ENCODE measurements around the gene LOC128125822.

LOC128125822 gene

DNA sequence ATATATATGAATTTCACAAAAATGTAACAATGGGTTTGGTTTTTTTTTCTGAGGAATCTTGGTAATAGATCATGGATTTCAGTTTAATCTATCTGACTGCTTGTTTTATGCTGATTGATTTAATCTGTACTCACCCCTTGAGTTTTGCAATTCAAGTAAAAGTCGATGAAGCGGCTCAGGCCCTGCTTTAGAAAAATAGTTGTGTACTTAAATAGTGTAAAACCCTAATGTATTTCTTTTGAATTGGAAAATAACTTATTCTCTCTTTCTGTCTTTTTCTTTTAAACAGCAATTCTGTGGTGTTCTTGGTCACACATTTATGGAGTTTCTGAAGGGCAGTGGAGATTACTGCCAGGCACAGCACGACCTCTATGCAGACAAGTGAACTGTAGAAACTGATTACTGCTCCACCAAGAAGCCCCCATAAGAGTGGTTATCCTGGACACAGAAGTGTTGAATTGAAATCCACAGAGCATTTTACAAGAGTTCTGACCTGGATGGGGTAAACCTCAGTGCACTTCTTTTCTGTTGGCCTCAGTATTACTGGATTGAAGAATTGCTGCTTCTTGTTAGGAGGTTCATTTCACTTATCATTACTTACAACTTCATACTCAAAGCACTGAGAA is 4.0 kb downstream of the LOC128125822 start:
- Histone ChIP-seq H3K9ac (replicated peaks; ENCODE audit: extremely low read depth, insufficient read depth, low read length) (no peak overlapping the region), H3K4me2 (ENCODE audit: insufficient read depth, low read length) (no peak overlapping the region), H3K79me2 (ENCODE audit: control insufficient read depth, insufficient read depth, low read length) (peaks cover 54% of the 10 kb centered on the region), H3K4me3 (replicated peaks in 1 of 3; ENCODE audit: insufficient read depth in 1 of 3, low read depth in 1 of 3, low read length in 3 of 3) (no peak overlapping the region), H3K27me3 (ENCODE audit: control insufficient read depth in 2 of 2, insufficient read depth in 2 of 2, low read length in 2 of 2) (peaks cover under 1 to 3% of the 10 kb centered on the region in 2 experiments), H3K36me3 (ENCODE audit: control insufficient read depth in 2 of 2, extremely low read depth in 1 of 2, insufficient read depth in 2 of 2, low read length in 2 of 2) (peaks cover 6 to 37% of the 10 kb centered on the region in 2 experiments), H2AFZ (ENCODE audit: low read depth, low read length) (no peak overlapping the region), H4K20me1 (replicated peaks; ENCODE audit: control insufficient read depth, extremely low read depth, insufficient read depth, low read length) (peaks cover 8% of the 10 kb centered on the region), H3K9me3 (replicated peaks; ENCODE audit: control insufficient read depth, insufficient read depth, low read length) (no peaks in the 10 kb centered on the region), H3K4me1 (ENCODE audit: control insufficient read depth, extremely low read depth, insufficient read depth, low read length) (peaks cover 18% of the 10 kb centered on the region), H3K27ac (ENCODE audit: insufficient read depth, low read depth, low read length) (no peak overlapping the region), H3K9me1 (replicated peaks; ENCODE audit: control insufficient read depth, extremely low read depth, insufficient read depth, low read length) (no peaks in the 10 kb centered on the region)
- CTCF ChIA-PET: interaction anchor here (1.1 to 1.3 kb wide), 3 partner anchors 10 to 224 kb away, joined by 3 to 6 read pairs (median 4); no protein-coding TSS in a partner anchor
- no TSS peak for BruUV-seq (replicated peaks)
- POLR2A ChIA-PET: no interaction called here
- intact Hi-C loops (cut with micrococcal nuclease): no loop called here
- FAIRE-seq (no peak), DNase-seq (ENCODE audit: low read depth, low spot score) (no peak)
- TF ChIP-seq EZH2 (IDR thresholded peaks at IDR 0.05; ENCODE audit: borderline replicate concordance, low read depth, low read length, severe bottlenecking) (no peak), GATA2 (IDR thresholded peaks at IDR 0.05; ENCODE audit: insufficient read depth, insufficient read length, low read depth, low read length) (no peak), POLR2AphosphoS5 (IDR thresholded peaks at IDR 0.05; ENCODE audit: insufficient read depth, low read depth, low read length) (no peak), MYC (IDR thresholded peaks at IDR 0.05; ENCODE audit: low read depth, low read length) (no peak), JUN (IDR thresholded peaks at IDR 0.05; ENCODE audit: borderline replicate concordance, insufficient read depth, insufficient read length, low read depth) (no peak), FOS (IDR thresholded peaks at IDR 0.05; ENCODE audit: borderline replicate concordance, insufficient read depth, low read length) (no peak), CTCF (IDR thresholded peaks at IDR 0.05; ENCODE audit: extremely low read depth in 1 of 2, insufficient read depth in 1 of 2, low read depth in 1 of 2, low read length in 2 of 2) (no peak)
- TF ChIP-seq, protein P1, sequence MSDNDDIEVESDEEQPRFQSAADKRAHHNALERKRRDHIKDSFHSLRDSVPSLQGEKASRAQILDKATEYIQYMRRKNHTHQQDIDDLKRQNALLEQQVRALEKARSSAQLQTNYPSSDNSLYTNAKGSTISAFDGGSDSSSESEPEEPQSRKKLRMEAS (IDR thresholded peaks at IDR 0.05; ENCODE audit: insufficient read depth, insufficient read length): no peak
- dilution Hi-C loops (cut with MboI; ENCODE audit: extremely low pct_ligation_motif_present, low sequenced_read_pairs): no loop called here

Measured in endothelial cell of umbilical vein (primary cell).